ENCODE data around the gene SRCAP. TPM values are rescaled to one million over a fixed set of nuclear protein-coding genes. Genes with fewer than 3 reads are reported as not detected.
"Not testable (repeated sequence)": the region's sequence is repeated elsewhere in the genome, so short reads cannot be mapped to it uniquely, and the experiment has no call there.

Gene SRCAP
- polyA plus RNA-seq, 1 experiment = 3.1 TPM

GRCh38 chr16:30699615-30700099, 686 bp downstream of the SRCAP start:
- Histone ChIP-seq H3K27ac (ENCODE audit: low read depth, low read length) (peak overlapping the region; percentile 77), H3K4me3 (ENCODE audit: low read depth, low read length) (peak overlapping the region; percentile 93), H3K9me3 (ENCODE audit: control insufficient read depth, insufficient read depth, low read length) (no peaks in the 10 kb centered on the region; the same call in 1 of the 2 replicates), H3K27me3 (ENCODE audit: control insufficient read depth, insufficient read depth, low read length) (no peaks in the 10 kb centered on the region)
- POLR2A ChIA-PET = no interaction called here
- TF ChIP-seq CTCF (IDR thresholded peaks at IDR 0.05; ENCODE audit: low read depth, low read length) = no peak
- DNase-seq (ENCODE audit: low read depth, low spot score) = no peak
- CTCF ChIA-PET = no interaction called here

- H3K27me3 ChIP-seq (ENCODE audit: control insufficient read depth, insufficient read depth, low read length) = no peaks in the 10 kb centered on the region
- H3K4me3 ChIP-seq (ENCODE audit: low read depth, low read length) = no peak overlapping the region
- DNase-seq (ENCODE audit: low read depth, low spot score) = no peak
- ChIA-PET POLR2A (no interaction called here), CTCF (no interaction called here)
- TF ChIP-seq CTCF (IDR thresholded peaks at IDR 0.05; ENCODE audit: low read depth, low read length) = no peak
- peak overlapping the region; percentile 11 for H3K27ac ChIP-seq (ENCODE audit: low read depth, low read length)
- H3K9me3 ChIP-seq (ENCODE audit: control insufficient read depth, insufficient read depth, low read length) = no peaks in the 10 kb centered on the region; the same call in 1 of the 2 replicates
These were observed 1.5 kb downstream of the SRCAP start for GRCh38 chr16:30700491-30700890.

GRCh38 chr16:30700971-30701370, 2.0 kb downstream of the SRCAP start:
- H3K9me3 ChIP-seq (ENCODE audit: control insufficient read depth, insufficient read depth, low read length) = no peaks in the 10 kb centered on the region; the same call in 1 of the 2 replicates
- H3K27ac ChIP-seq (ENCODE audit: low read depth, low read length) = no peak overlapping the region
- H3K27me3 ChIP-seq (ENCODE audit: control insufficient read depth, insufficient read depth, low read length) = no peaks in the 10 kb centered on the region
- DNase-seq (ENCODE audit: low read depth, low spot score) = no peak
- H3K4me3 ChIP-seq (ENCODE audit: low read depth, low read length) = no peak overlapping the region
- CTCF ChIA-PET = no interaction called here
- no peak for TF ChIP-seq CTCF (IDR thresholded peaks at IDR 0.05; ENCODE audit: low read depth, low read length)
- POLR2A ChIA-PET = no interaction called here

GRCh38 chr16:30703071-30703470, 4.1 kb downstream of the SRCAP start:
- H3K27ac ChIP-seq (ENCODE audit: low read depth, low read length); H3K4me3 ChIP-seq (ENCODE audit: low read depth, low read length); H3K27me3 ChIP-seq (ENCODE audit: control insufficient read depth, insufficient read depth, low read length); H3K9me3 ChIP-seq (ENCODE audit: control insufficient read depth, insufficient read depth, low read length); DNase-seq (ENCODE audit: low read depth, low spot score): not testable (repeated sequence)
- CTCF ChIA-PET = interaction anchor here (1.3 kb wide), 1 partner anchor 9 kb away, joined by 4 read pairs; no protein-coding TSS in a partner anchor
- POLR2A ChIA-PET = interaction anchor here (0.6 kb wide), 1 partner anchor 44 kb away, joined by 3 read pairs; no protein-coding TSS in a partner anchor

- no peak overlapping the region for H3K4me3 ChIP-seq (ENCODE audit: low read depth, low read length)
- H3K27me3 ChIP-seq (ENCODE audit: control insufficient read depth, insufficient read depth, low read length) = no peaks in the 10 kb centered on the region
- ChIA-PET CTCF (interaction anchor here (1.3 kb wide), 1 partner anchor 10 kb away, joined by 4 read pairs; no protein-coding TSS in a partner anchor), POLR2A (no interaction called here)
- DNase-seq (ENCODE audit: low read depth, low spot score) = no peak
- TF ChIP-seq CTCF (IDR thresholded peaks at IDR 0.05; ENCODE audit: low read depth, low read length) = no peak
- H3K9me3 ChIP-seq (ENCODE audit: control insufficient read depth, insufficient read depth, low read length) = no peaks in the 10 kb centered on the region
- H3K27ac ChIP-seq (ENCODE audit: low read depth, low read length) = no peak overlapping the region
These were observed 5.0 kb downstream of the SRCAP start for GRCh38 chr16:30703971-30704370.

Measured in AG04450 (cell line).